HG02588 (cell line): ENCODE results near the gene MAP3K20.
"Not testable (repeated sequence)": the region's sequence is repeated elsewhere in the genome, so short reads cannot be mapped to it uniquely, and the experiment has no call there.

ENCODE experiments used
- ATAC-seq: cut with Tn5 transposase; IDR thresholded peaks from one replicate; pipeline ENCODE4 v1.9.1; 2021; ENCODE audit warnings: mild to moderate bottlenecking, moderate library complexity; ENCODE audit not compliant: unreplicated experiment

Gene MAP3K20

DNA sequence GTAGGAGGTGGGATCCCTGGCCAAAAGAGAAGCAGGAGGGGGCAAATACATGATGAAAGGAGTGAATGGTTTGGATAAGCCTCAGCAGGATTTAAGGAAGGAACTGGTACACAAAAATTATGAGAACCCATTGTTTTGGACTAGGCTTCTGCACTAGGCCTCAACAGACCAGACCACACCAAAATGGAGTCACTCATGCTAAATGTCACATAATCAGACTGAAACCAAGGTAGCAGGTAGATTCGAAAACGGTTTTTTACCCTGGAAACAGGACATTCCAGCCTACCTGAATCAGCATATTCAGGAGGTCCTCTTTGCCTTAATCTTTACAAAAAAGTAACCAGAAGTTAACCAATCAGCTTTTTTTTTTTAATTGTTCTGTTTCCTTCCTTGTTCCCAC lies 229.7 kb downstream of the MAP3K20 start:
- ATAC-seq: no peak

DNA sequence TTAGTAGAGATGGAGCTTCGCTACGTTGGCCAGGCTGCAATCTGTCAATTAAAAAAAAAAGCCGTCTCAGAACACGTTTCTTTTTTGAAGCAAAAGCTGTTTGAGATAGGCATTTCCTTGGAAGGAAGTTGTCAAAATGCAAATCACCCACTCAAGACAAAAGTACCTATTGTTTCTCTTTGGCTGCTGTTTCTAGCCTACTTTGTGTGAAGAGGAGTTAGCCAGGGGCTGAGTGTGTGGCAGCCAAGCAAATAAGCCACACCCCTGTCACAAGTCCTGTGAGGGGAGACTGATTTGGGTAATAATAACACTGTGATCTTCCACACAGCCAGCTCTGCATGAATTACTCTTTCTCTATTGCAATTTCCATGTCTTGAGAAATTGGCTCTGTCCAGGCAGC lies 231.6 kb downstream of the MAP3K20 start:
- ATAC-seq: peak; percentile 69

DNA sequence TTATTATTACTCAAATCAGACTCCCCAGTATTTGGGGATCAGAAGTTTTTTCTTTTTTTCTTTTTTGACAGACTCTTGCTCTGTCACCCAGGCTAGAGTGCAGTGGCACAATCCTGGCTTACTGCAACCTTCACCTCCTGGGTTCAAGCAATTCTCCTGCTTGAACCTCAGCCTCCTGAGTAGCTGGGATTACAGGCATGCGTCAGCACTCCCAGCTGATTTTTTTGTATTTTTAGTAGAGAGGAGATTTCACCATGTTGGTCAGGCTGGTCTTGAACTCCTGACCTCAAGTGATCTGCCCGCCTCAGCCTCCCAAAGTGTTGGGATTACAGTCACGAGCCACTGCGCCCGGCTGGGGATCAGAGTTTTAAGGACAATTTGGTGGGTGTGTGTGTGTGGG lies 233.7 kb downstream of the MAP3K20 start:
- ATAC-seq: not testable (repeated sequence)

DNA sequence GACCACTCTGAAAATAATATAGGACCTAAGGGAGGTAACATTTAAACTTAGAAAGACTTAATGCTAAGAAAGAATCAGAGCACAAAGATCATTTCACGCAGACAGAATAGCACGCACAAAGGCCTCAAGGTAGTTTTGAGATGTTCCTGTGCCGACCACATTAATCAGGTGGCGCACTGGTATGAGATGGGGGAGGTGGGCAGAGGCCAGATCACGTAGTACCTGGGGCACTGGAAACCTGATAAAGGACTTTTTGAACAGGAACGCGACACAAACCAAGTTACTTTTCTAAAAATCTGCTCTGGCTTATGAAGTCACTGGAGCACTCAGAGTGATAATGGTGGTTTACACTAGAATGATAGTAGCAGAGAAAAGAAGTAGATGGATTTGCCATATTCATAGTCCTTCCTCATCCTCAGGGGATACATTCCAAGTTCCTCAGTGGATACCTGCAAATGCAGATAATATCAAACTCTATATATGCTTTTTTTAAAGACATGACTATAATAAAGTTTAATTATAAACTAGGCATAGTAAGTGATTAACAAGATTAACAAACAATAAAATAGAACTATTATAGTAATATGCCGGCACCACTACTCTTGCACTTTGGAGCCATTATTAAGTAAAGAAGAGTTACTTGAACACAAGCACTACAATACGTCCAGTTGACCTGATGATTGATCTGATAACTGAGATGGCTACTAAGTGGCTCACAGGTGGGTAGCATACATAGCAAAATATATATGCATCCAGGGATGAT lies 236.4 kb downstream of the MAP3K20 start:
- ATAC-seq: no peak
